Measurements from ENCODE around the gene DUSP22. TPM values are rescaled to one million over a fixed set of nuclear protein-coding genes. Genes with fewer than 3 reads are reported as not detected.

DUSP22 gene
- total RNA-seq, 1 donor from 2014 or later: 34.9 TPM

DNA sequence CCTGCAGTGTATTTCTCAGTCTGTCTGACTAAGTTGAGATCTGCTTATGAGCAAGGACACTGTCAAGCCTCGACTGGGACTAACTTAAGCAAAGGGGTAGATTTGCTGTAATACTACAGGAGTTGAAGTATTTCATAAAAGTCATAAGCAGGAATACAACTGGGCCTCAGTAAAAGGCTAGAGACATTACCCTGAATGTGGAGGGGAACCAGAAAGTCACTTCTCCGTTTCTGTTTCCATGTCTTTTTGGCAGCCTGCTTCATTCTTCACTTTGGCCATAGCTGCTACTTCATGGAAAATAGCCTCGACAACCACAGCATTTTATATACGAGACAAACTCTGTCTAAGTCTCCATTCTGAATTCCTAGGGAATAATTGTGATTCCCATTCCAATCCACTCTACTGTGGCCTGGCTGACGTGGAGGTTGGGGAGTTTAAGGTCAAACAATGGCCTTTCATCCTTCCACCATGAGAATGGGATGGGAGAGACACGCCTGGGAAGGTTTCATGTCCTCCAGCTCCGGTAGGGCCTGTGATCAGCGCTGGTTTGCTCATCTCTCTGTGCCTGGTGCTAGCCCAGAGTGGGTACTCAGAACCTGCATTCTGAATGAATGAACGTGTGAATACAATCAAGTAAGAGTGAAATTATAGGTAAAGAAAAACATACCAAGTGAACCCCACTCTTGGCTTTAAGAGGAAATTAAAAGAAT is 37.1 kb upstream of the DUSP22 start:
- FAIRE-seq (no peak), DNase-seq (ENCODE audit: low read depth) (no peak)
- H3K4me1 Mint-ChIP-seq (ENCODE audit: low read depth, unreplicated experiment): peaks cover 7% of the 10 kb centered on the region
- Histone ChIP-seq H3K4me3 (ENCODE audit: insufficient read depth, low read depth, low read length) (no peak overlapping the region), H3K27ac (ENCODE audit: low read depth, low read length) (no peak overlapping the region), H4K20me1 (ENCODE audit: insufficient read depth, low read length) (no peaks in the 10 kb centered on the region), H2AFZ (ENCODE audit: low read depth, low read length) (no peak overlapping the region), H3K4me2 (ENCODE audit: low read length) (no peak overlapping the region), H3K27me3 (ENCODE audit: insufficient read depth, low read length) (no peaks in the 10 kb centered on the region), H3K4me1 (ENCODE audit: insufficient read depth, low read length) (no peaks in the 10 kb centered on the region), H3K9ac (ENCODE audit: low read length) (no peak overlapping the region), H3K79me2 (ENCODE audit: insufficient read depth, low read length) (no peaks in the 10 kb centered on the region), H3K9me3 (ENCODE audit: insufficient read depth, low read depth, low read length) (no peaks in the 10 kb centered on the region), H3K36me3 (ENCODE audit: insufficient read depth, low read length) (no peaks in the 10 kb centered on the region)
- no peak overlapping the region for H3K27ac Mint-ChIP-seq (ENCODE audit: unreplicated experiment)
- TF ChIP-seq EZH2 (IDR thresholded peaks at IDR 0.05; ENCODE audit: insufficient read depth, low read length) (no peak), CTCF (IDR thresholded peaks at IDR 0.05; ENCODE audit: insufficient read depth, low read depth, low read length) (no peak)
- H3K27me3 Mint-ChIP-seq (ENCODE audit: low read depth, unreplicated experiment): no peaks in the 10 kb centered on the region
- peaks cover 8% of the 10 kb centered on the region for H3K9me3 Mint-ChIP-seq (ENCODE audit: unreplicated experiment)
- H3K36me3 Mint-ChIP-seq (ENCODE audit: low read depth, unreplicated experiment): no peaks in the 10 kb centered on the region
- H3K4me3 Mint-ChIP-seq (ENCODE audit: unreplicated experiment): no peak overlapping the region

- no peaks in the 10 kb centered on the region for H3K27me3 ChIP-seq (ENCODE audit: insufficient read depth, low read length)
- H3K4me3 Mint-ChIP-seq (ENCODE audit: unreplicated experiment): no peak overlapping the region
- H3K9me3 Mint-ChIP-seq (ENCODE audit: unreplicated experiment): peaks cover 8% of the 10 kb centered on the region
- no peaks in the 10 kb centered on the region for H3K79me2 ChIP-seq (ENCODE audit: insufficient read depth, low read length)
- H3K4me1 ChIP-seq (ENCODE audit: insufficient read depth, low read length): no peaks in the 10 kb centered on the region
- no peak overlapping the region for H2AFZ ChIP-seq (ENCODE audit: low read depth, low read length)
- H3K27me3 Mint-ChIP-seq (ENCODE audit: low read depth, unreplicated experiment): no peaks in the 10 kb centered on the region
- H3K4me3 ChIP-seq (ENCODE audit: insufficient read depth, low read depth, low read length): no peak overlapping the region
- no peak overlapping the region for H3K4me2 ChIP-seq (ENCODE audit: low read length)
- H3K9ac ChIP-seq (ENCODE audit: low read length): no peak overlapping the region
- no peaks in the 10 kb centered on the region for H3K36me3 Mint-ChIP-seq (ENCODE audit: low read depth, unreplicated experiment)
- DNase-seq (ENCODE audit: low read depth) (no peak), FAIRE-seq (no peak)
- TF ChIP-seq CTCF (IDR thresholded peaks at IDR 0.05; ENCODE audit: insufficient read depth, low read depth, low read length) (no peak), EZH2 (IDR thresholded peaks at IDR 0.05; ENCODE audit: insufficient read depth, low read length) (no peak)
- H3K27ac Mint-ChIP-seq (ENCODE audit: unreplicated experiment): no peak overlapping the region
- no peaks in the 10 kb centered on the region for H3K36me3 ChIP-seq (ENCODE audit: insufficient read depth, low read length)
- H3K4me1 Mint-ChIP-seq (ENCODE audit: low read depth, unreplicated experiment): peaks cover 7% of the 10 kb centered on the region
- H3K9me3 ChIP-seq (ENCODE audit: insufficient read depth, low read depth, low read length): no peaks in the 10 kb centered on the region
- no peak overlapping the region for H3K27ac ChIP-seq (ENCODE audit: low read depth, low read length)
- no peaks in the 10 kb centered on the region for H4K20me1 ChIP-seq (ENCODE audit: insufficient read depth, low read length)
Measured at GRCh38 chr6:255751-256083, 36.6 kb upstream of the DUSP22 start.

GRCh38 chr6:256169-256568 is 36.1 kb upstream of the DUSP22 start:
- Histone ChIP-seq H3K36me3 (ENCODE audit: insufficient read depth, low read length) (no peaks in the 10 kb centered on the region), H3K4me2 (ENCODE audit: low read length) (no peak overlapping the region), H4K20me1 (ENCODE audit: insufficient read depth, low read length) (no peaks in the 10 kb centered on the region), H3K9ac (ENCODE audit: low read length) (no peak overlapping the region), H2AFZ (ENCODE audit: low read depth, low read length) (no peak overlapping the region), H3K9me3 (ENCODE audit: insufficient read depth, low read depth, low read length) (no peaks in the 10 kb centered on the region), H3K4me3 (ENCODE audit: insufficient read depth, low read depth, low read length) (no peak overlapping the region), H3K79me2 (ENCODE audit: insufficient read depth, low read length) (no peaks in the 10 kb centered on the region), H3K27me3 (ENCODE audit: insufficient read depth, low read length) (no peaks in the 10 kb centered on the region), H3K4me1 (ENCODE audit: insufficient read depth, low read length) (no peaks in the 10 kb centered on the region), H3K27ac (ENCODE audit: low read depth, low read length) (no peak overlapping the region)
- Mint-ChIP-seq H3K27me3 (ENCODE audit: low read depth, unreplicated experiment) (no peaks in the 10 kb centered on the region), H3K36me3 (ENCODE audit: low read depth, unreplicated experiment) (no peaks in the 10 kb centered on the region), H3K4me1 (ENCODE audit: low read depth, unreplicated experiment) (peaks cover 7% of the 10 kb centered on the region), H3K9me3 (ENCODE audit: unreplicated experiment) (peaks cover 8% of the 10 kb centered on the region), H3K4me3 (ENCODE audit: unreplicated experiment) (no peak overlapping the region), H3K27ac (ENCODE audit: unreplicated experiment) (no peak overlapping the region)
- no peak for TF ChIP-seq EZH2 (IDR thresholded peaks at IDR 0.05; ENCODE audit: insufficient read depth, low read length)
- no peak for TF ChIP-seq CTCF (IDR thresholded peaks at IDR 0.05; ENCODE audit: insufficient read depth, low read depth, low read length)
- no peak for FAIRE-seq
- DNase-seq (ENCODE audit: low read depth): no peak
